NCI-H128 (cell line): ENCODE data around the gene WDR5.

ENCODE experiments used
- DNase-seq: peaks from one replicate; lab custom pipeline; 2025; ENCODE audit not compliant: unreplicated experiment; lab: John Stamatoyannopoulos, UW

The WDR5 gene

DNA sequence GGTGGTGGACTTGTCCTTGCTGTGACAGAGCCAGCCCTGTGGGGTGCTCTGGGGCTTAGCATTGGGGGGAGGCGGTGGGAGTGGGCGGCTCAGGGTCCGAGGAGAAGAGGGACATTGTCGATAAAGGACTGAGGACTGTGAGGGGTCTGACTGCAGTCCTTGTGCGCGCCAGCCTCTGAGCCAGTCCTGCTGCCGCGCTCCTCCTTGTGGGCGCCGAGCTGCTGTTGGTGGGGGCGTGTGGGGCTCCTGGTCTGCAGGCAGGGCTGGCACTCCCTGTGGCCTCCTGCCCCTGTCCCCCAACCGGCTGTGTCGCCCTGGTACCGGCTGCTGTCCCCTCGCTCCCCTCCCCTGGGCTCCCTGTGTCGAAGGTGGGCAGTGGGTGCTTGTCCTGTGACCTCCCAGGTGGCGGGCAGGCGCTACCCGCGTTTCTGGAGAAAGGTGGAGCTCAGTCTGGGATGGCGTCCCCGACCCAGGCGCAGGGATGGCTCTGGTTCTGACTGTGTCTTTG lies 21.6 kb downstream of the WDR5 start:
- DNase-seq, result no peak

DNA sequence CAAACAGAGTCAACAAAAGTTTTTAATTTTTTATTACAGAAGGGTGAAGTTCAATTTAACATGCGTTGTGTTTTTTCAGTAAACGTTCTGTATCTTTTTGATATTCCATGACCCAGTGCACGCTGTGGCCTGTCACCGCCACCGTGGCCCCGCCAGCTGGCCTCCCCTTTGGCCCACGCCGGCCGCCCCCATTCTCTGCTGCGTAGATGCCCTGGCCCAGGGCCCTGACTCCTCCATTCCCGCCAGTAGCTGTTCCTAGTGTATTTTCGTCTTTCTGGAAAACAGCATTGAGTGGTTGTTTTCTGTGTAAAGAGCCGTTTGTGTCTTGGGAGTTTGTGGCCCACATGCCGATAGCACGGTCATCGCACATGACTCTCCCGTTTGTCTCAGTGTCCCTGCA lies 22.4 kb downstream of the WDR5 start:
- no peak for DNase-seq

DNA sequence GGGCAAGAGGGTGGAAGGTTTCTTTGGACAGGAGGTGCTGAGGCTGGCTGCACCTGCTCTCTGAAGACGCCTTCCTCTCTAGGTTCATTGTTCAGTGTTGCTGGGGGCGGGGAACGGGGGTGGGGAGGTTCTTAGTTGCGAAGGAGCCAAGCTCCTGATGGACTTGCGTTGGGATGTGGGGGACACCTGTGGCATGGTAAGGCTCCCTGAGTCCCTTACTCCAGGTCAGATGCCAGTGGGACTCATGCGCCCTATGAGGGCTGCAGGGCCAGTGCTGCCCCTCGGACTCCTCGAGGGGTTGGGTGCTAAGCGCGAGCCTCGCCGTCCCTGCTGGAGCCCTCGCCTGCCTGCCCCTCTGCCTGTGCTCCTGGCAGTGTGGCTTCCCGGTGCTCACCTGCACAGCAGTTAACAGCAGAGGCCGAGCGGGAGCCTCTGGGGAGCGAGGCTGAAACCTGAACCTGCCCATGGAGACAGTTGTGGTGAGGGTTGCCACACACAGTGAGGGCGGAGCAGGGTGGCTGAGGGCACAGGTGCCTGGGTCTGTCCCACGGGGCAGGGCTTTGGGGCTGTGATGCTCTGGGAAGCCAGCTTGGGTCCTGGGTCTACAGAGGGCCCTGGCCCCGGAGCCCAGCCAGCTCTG lies 23.0 kb downstream of the WDR5 start:
- DNase-seq, result no peak

DNA sequence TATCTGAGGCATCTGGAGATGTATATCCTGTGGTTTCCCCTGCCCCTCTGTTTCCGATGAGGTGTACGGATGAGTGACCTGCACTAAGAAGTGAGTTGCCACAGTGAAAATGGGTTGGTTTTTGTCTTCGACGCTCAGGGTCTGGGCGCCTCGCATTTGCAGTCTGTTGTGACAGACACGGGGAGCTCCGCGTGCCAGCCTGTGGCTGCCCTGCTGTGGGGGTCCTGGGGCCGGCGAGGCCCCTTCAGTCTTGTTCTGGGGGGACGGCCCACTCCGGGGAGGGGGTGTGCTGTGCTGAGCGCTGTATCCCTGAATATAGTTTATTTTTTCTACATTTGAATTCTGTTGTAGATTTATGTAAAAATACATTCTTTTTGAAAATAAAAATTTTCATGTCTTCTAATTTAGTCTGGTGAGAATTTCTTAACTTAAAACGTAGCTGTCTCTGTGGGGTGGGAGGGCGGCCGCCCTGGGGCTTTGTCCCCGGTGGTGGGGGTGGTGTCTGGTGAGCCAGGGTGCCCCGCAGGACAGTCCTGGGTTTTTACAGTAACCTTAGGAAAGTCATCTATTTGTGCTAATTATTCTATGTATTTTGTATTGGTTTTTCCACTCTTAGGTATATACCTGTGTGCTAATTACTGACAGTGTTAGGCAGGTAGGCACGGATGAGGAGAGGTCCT lies 23.8 kb downstream of the WDR5 start:
- no peak for DNase-seq

DNA sequence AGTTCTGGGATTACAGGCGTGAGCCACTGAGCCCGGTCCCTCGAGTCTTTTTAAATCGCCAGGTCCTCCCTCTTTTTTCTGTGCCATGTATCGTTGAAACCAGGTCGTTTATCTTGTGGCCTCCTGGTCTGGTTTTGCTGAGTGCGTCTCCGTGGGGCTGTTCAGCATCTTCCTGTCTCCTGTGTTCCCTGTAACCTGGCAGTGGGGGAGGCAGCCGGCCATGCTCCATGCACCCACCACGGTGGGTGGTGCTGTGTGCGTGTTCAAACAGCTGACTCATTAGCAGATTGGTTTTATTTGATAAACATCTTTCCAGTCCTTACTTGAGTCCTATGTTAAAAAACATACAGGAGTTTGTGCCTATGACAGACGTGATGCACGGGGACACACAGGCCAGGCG lies 25.8 kb downstream of the WDR5 start:
- no peak for DNase-seq

DNA sequence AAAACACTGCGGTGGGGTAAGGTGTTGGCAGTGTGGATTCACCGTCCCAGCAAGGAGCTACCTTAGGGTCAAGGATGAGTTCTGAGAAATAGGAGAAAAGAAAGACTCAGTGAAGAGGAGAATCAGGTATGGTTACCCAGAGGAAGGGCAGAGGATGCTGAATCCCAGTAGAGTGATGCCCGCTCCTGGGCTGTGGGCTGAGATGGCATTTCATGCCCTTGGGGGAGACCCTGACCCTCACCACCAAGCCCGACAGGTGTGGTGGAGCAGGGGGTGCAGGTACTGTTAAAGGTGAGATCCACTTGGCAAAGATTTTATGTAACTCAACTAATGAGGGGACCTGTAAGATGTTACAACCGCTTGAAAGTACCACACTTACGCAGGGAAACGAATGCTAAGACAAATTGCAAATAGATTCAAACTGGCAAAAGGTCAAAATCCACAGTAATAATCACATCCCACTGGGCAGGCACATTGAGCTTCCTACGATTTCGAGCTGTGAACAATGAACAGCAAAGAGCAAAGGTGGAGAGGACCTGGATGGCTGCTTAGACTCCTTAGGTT lies 26.4 kb downstream of the WDR5 start:
- no peak for DNase-seq

DNA sequence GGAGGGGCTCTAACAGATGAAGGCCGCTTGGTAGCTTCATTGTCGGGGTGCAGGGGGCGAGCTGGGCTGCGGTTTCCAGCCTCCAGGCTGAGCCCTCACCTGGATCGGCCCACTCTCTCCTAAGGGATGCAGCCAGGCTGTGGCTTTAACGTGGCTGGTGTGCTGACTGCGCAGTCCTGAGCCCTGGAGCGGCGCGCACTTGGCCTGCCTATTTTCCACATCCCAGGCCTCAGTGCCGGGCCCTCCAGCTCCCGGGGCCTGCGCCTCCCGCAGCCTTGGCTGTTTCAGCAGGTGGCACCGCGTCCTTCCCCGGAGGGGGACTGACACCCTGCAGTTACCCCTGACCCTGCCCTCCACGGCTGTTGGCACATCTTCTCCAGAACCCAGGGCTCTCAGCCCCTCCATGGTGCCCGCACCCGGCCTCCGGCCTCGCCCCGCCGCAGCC lies 27.1 kb downstream of the WDR5 start:
- no peak for DNase-seq

DNA sequence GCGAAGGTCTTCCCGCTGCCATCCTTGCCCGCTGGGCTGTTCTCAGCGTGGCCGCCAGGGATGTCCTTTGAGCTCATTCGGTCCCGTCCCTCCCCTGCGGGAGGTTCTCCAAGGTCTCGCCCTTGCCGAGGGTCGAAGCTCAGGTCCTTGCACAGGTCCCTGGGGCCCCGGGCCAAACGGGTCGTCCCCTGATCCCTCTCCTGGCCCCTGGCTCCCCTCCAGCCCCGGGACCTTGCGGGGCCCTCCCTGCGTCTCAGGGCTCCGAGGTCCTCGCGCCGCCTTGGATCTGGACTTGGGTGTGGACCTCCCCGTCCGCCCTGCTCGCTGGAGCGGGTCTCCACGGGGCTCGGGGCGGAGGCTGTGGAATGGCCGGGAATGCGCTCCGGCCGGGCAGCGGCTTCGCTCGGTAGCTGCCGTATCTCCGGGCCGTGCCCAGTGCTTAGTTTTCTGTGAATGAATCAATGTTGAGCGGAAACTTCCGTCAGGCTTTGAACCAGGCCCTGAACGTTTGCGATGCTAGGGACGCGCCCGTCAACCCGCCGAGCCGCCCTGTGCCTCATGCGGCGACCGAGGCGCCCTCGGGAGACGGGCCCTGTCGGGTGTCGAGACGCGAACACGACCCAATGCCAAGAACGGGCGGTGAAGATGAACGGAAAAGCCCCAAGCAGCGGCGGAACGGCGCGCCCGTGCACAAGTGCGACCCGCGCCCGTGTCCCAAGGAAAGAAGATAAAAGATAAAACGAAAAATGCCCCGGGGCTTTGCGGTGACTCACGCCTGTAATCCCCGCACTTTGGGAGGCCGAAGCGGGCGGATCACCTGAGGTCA lies 27.7 kb downstream of the WDR5 start:
- no peak for DNase-seq

DNA sequence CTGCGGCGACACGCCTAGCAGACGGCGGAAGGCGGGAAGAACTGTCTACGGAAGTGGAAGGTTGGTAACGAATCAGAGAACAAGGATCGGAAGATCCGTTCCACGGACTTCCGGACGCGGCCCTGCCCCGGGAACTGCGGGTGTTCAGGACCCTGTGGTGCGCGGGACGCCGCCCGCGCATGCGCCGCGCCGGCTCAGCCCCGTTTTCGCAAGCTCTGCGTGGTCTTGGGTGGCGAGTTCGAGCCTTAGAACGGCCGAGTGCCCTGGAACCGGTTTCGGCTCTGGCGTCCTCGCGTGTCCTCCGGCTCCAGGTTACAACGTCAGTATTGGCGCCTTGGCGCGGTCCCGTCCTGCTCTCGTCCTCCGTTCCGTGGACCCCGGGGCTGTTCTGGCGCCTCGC lies 29.0 kb downstream of the WDR5 start:
- no peak for DNase-seq

DNA sequence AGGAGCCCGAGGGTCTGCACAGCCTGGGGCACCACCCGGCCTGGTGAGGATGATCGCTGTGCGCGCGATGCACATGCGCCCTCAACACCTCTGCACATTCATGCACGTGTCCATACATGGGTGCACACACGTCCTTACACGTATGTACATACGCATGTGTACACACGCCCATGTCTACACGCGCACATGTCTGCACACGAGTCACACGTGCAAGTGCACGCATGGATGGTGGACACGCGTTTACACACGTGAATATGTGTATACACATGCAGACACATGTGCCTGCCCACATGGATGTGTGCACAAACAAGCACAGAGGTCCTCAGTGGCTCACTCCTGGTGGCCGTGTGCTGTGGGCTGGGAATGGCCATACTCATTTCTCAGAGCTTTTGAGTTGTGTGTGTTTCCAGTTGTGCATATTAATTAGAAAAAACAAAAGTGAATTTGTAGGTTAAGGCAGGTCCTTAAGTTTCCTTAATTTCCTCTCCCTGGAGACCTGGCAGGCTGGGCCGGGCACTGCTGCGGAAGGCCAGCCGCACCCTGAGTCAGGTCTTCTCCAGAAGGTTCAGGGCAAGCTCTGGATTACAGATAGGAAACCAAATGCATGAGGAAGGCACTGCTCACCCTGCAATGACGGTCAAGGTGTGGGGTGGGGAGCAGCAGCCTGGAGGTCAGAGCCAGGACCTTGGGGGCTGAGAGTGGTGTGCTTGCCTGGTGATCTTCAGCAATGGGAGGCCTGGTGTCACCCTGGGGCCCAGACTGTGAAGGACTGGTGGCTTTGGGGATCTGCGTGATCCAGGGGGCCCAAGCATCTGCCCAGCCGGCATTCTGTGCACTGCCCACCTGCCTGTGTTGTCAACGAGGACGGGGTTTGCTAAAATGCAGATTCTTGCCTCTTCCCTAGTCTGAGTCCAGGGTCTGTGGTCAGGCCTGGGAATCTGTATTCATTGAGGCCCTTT lies 29.8 kb downstream of the WDR5 start:
- no peak for DNase-seq

DNA sequence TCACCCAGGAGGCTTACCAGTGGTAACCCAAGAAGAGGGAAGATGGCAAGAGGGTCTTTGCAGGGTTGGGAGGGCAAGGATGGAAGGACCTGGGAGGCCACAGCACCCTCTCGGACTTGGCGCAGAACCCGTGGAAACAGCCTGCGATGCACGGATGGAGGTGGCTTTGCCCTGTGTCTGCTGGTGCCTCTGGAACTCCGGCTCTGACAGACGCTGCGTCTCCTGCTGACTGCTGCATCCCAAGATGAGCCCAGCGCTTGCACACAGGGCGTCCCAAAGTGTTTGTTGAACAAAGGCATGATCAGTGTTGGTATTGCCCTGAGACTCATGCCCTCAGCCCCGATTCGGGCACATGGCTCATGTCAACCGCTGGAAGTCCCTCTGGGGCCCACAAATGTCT lies 30.5 kb downstream of the WDR5 start:
- no peak for DNase-seq

DNA sequence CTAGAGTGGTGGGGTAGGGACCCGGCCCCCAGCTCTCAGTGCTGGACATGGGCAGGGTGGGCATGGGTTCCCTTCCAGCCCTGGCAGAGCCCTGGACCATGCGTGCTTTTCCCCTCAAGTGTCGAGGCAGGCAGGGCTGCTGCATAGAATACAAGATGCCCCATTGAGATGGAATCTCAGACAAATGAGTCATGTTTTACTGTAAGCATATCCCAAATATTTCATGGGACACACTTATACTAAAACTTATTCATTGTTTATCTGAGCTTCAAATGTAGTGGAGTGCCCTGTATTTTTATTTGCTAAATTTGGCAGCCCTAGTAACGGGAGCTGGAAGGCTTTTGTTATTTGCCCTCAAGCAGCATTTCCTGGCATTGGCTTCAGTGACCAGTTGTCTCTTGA lies 31.6 kb downstream of the WDR5 start:
- DNase-seq, result no peak

DNA sequence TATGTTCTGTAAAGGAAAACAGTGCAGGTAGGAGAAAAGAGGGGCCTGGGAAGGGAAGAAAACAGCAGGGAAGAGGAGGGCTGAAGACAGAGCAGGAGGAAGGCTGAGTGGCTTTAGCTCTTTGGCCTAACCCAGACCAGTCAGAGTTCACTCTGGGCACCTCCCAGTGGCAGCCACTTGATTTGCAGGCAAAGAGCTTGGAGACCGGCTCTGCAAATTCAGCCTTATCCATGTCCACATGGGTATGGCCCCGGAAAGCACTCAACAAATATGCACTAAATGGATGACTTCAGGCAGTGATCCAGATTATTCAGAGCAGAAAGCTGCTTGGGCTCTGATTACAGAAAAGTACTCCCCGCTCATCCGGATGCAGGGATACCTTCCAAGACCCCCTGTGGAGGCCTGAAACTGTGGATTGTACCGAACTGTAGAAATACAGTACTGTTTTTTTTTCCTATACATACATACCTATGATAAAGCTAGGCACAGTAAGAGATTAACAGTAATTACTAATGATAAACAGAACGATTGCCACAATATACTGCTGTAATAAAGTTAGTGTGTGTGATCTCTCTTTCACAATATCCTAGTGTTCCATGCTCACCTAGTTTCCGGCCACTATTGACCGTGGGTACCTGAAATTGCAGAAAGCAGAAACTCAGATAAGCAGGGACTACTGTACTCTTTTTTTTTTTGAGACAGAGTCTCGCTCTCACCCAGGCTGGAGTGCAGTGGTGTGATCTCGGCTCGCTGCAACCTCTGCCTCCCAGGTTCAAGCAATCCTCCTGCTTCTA lies 33.1 kb downstream of the WDR5 start:
- DNase-seq, result no peak

DNA sequence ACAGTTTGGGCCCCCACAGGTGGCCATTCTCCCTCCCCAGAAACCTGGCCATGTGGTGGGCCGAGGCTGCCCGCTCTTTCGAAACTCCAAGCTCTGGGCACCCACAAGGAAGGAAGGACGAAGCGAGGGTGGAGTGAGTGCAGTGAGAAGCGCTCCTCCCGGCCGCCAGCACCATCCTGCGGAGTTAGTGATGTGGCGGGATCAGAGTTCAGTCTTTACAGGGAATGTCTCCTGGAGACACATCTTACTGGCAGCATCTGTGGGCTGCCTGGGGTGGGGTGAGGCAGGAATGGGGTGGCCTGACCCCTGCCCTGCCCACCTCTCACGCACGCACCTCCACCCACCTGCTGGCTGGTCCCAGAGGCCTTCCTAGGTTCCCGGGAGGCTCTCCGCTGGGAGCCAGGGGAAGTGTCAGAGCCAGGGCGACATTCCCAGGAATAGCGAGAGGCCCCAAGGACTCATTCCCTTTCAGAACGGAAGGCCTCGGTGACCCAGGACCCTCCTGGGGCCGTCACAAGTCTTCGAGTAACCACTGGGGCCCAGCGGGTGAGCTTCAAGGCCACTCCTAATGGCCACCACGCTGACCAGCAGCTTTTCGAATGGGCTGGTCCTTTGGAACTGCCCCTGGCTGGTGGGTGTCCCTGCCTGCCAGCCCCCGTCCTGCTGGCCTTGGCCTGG lies 34.0 kb downstream of the WDR5 start:
- no peak for DNase-seq

DNA sequence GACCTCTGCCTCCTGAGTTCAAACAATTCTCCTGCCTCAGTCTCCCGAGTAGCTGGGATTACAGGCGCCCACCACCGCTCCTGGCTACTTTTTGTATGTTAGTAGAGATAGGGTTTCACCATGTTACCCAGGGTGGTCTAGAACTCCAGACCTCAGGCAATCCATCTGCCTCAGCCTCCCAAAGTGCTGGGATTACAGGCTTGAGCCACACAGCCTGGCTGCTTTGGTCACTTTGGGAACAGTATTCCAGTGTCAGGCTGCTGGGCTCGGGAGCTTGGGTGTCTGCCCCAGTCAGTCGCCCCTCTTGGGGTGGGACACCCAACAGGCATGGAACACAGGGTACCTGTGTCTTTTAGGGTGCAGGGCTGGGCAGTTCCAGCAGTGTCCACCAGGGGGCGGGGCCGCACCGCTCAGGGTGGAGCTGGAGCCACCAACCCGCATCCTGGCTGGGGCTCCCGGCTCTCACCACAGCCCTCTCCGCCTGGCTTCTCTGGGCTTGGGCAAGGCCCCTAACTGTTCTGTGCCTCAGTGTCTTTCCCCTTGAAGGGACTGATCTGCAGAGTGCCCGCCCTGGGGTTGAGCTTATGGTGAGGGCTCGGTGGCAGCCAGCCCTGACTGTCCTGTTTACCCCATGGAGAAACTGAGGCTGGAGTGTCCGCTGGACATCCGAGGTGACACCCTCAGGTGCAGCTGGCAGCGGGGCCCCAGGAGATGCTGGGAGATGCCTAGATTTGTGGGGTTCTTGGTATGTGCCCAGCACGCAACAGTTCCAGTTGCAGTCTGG lies 34.8 kb downstream of the WDR5 start:
- DNase-seq, result no peak

DNA sequence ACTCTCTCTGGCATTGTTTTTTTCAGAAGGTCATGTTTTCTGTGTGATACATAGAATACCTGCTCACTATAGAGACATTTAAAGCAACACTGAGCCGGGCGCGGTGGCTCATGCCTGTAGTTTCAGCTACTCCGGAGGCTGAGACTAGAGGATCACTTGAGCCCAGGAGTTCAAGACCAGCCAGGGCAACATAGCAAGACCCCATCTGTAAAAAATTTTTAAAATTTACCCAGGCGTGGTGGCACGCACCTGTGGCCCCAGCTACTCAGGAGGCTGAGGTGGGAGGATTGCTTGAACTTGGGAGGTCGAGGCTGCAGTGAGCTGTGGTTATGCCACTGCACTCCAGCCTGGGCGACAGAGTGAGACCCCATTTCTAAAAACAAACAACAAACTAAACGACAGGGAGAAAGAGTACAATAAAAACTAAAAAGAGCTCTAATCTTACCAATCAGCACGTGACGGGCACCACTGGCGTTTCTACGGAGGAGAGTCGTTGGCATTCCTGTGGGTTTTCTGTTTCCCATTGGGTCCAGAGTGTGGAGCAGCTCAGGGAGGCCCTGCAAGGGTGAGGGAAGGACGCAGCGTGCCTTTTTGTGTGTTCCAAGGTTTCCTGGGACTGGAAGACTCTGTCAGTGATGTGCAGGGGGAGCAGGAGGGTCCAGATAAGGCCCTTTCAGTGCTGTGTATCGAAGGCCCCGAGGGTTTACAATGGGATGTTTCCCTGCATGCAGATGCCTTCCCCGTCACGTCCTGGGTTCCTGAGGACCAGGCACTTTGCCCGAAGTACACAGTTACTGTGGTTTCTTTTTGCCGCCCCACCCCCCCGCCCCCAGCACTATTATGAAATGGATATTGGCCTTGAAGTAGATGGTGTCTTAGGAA lies 35.7 kb downstream of the WDR5 start:
- DNase-seq, result no peak
